ACHN (cell line): Measurements from ENCODE around the gene FHIT.

ENCODE experiments used
- DNase-seq: peaks from one replicate; pipeline ENCODE4 v3.0.0-alpha.2; 2015
- in situ Hi-C: cut with HindIII; loops from 2 replicates; pipeline ENCODE4 v1.10.0; 2017; ENCODE audit warnings: low sequenced_read_pairs, low pct_ligation_motif_present, low pct_unique_long_range_greater_than_20kb

FHIT gene

GRCh38 chr3:60053526-60054265 is 1197.6 kb downstream of the FHIT start:
- peak; percentile 18 for DNase-seq
- in situ Hi-C loops, result no loop called here

GRCh38 chr3:60048447-60048848 is 1202.8 kb downstream of the FHIT start:
- in situ Hi-C loops, result no loop called here
- DNase-seq, result no peak

- in situ Hi-C loops, result no loop called here
Observed at GRCh38 chr3:60047426-60048200, 1203.6 kb downstream of the FHIT start.

GRCh38 chr3:60046210-60046609 is 1205.0 kb downstream of the FHIT start:
- no peak for DNase-seq
- in situ Hi-C loops, result no loop called here

More at GRCh38 chr3:60047426-60048200, 1203.6 kb downstream of the FHIT start:
- DNase-seq, result no peak

- in situ Hi-C loops, result no loop called here
- no peak for DNase-seq
Observed at GRCh38 chr3:60045686-60046085, 1205.6 kb downstream of the FHIT start.

- no peak for DNase-seq
Observed at GRCh38 chr3:60036803-60037202, 1214.4 kb downstream of the FHIT start.

GRCh38 chr3:60033901-60034453 is 1217.3 kb downstream of the FHIT start:
- in situ Hi-C loops, result no loop called here
- DNase-seq, result no peak

More at GRCh38 chr3:60036803-60037202, 1214.4 kb downstream of the FHIT start:
- in situ Hi-C loops, result no loop called here

- no peak for DNase-seq
- in situ Hi-C loops, result no loop called here
Observed at GRCh38 chr3:60030982-60031381, 1220.3 kb downstream of the FHIT start.

GRCh38 chr3:60028233-60028632 is 1223.0 kb downstream of the FHIT start:
- no peak for DNase-seq
- in situ Hi-C loops, result no loop called here

GRCh38 chr3:60027335-60027734 is 1223.9 kb downstream of the FHIT start:
- DNase-seq, result no peak
- in situ Hi-C loops, result no loop called here

- no peak for DNase-seq
- in situ Hi-C loops, result no loop called here
Observed at GRCh38 chr3:60025096-60026050, 1225.9 kb downstream of the FHIT start.

GRCh38 chr3:60024400-60024799 is 1226.9 kb downstream of the FHIT start:
- in situ Hi-C loops, result no loop called here
- DNase-seq, result no peak

- in situ Hi-C loops, result no loop called here
- DNase-seq, result no peak
Observed at GRCh38 chr3:60023189-60023588, 1228.1 kb downstream of the FHIT start.

- in situ Hi-C loops, result no loop called here
Observed at GRCh38 chr3:60017631-60018030, 1233.6 kb downstream of the FHIT start.

GRCh38 chr3:60015032-60015705 is 1236.1 kb downstream of the FHIT start:
- in situ Hi-C loops, result no loop called here
- no peak for DNase-seq

More at GRCh38 chr3:60017631-60018030, 1233.6 kb downstream of the FHIT start:
- DNase-seq, result no peak

GRCh38 chr3:60013241-60013640 is 1238.0 kb downstream of the FHIT start:
- no peak for DNase-seq
- in situ Hi-C loops, result no loop called here

GRCh38 chr3:60011218-60011617 is 1240.0 kb downstream of the FHIT start:
- in situ Hi-C loops, result no loop called here
- no peak for DNase-seq

- in situ Hi-C loops, result no loop called here
- no peak for DNase-seq
Observed at GRCh38 chr3:60010781-60011180, 1240.5 kb downstream of the FHIT start.
